MM.1S (cell line): ENCODE results near the gene TNIK.

Source experiments
- DNase-seq: peaks from one replicate; pipeline ENCODE4 v3.0.0-alpha.2; 2015
- H2AFZ ChIP-seq: fragments of 300-600 bp; sonication (generic); 2 replicates; pipeline ENCODE4 v1.6.0; 2016; ENCODE audit warnings: antibody characterized with exemption, low read length
- H3F3A ChIP-seq: fragments of 300-600 bp; sonication (generic); 2 replicates; pipeline ENCODE4 v1.6.1; 2016; ENCODE audit warnings: mild to moderate bottlenecking, antibody characterized with exemption, low read length, moderate library complexity, mixed read lengths; ENCODE audit not compliant: insufficient read depth
- H3K27ac ChIP-seq: fragments of 300-600 bp; sonication (generic); 2 replicates; pipeline ENCODE4 v1.5.1; 2016; ENCODE audit warnings: mild to moderate bottlenecking, low read length
- H3K27me3 ChIP-seq: fragments of 300-600 bp; sonication (generic); replicated peaks from 2 replicates; pipeline ENCODE4 v1.6.0; 2016; ENCODE audit warnings: low read length; ENCODE audit not compliant: insufficient read depth
- H3K36me3 ChIP-seq: fragments of 300-600 bp; sonication (generic); replicated peaks from 2 replicates; pipeline ENCODE4 v1.6.1; 2016; ENCODE audit warnings: mild to moderate bottlenecking, low read length, mixed read lengths; ENCODE audit not compliant: insufficient read depth
- H3K4me1 ChIP-seq: fragments of 300-600 bp; sonication (generic); 2 replicates; pipeline ENCODE4 v1.6.1; 2016; ENCODE audit warnings: low read length, mixed read lengths
- H3K4me2 ChIP-seq: fragments of 300-600 bp; sonication (generic); 2 replicates; pipeline ENCODE4 v1.6.0; 2016; ENCODE audit warnings: low read depth, low read length
- H3K4me3 ChIP-seq: fragments of 300-600 bp; sonication (generic); 2 replicates; pipeline ENCODE4 v1.5.1; 2016; ENCODE audit warnings: low read length, mixed read lengths
- H3K79me2 ChIP-seq: fragments of 300-600 bp; sonication (generic); 2 replicates; pipeline ENCODE4 v1.6.1; 2016; ENCODE audit warnings: mixed run types, low read length, mixed read lengths
- H3K9ac ChIP-seq: fragments of 300-600 bp; sonication (generic); 2 replicates; pipeline ENCODE4 v1.6.1; 2016; ENCODE audit warnings: low read length, mixed read lengths
- H3K9me2 ChIP-seq: fragments of 300-600 bp; sonication (generic); replicated peaks from 2 replicates; pipeline ENCODE4 v1.6.1; 2016; ENCODE audit warnings: mild to moderate bottlenecking, low read length, mixed read lengths; ENCODE audit not compliant: insufficient read depth
- H3K9me3 ChIP-seq: fragments of 300-600 bp; sonication (generic); replicated peaks from 2 replicates; pipeline ENCODE4 v1.6.1; 2016; ENCODE audit warnings: mild to moderate bottlenecking, low read length, mixed read lengths; ENCODE audit not compliant: insufficient read depth
- H4K20me1 ChIP-seq: fragments of 300-600 bp; sonication (generic); 2 replicates; pipeline ENCODE4 v1.6.1; 2016; ENCODE audit warnings: mild to moderate bottlenecking, low read length, moderate library complexity, mixed read lengths; ENCODE audit not compliant: insufficient read depth
- CTCF ChIP-seq: fragments of 300-600 bp; sonication (generic); IDR thresholded peaks from 2 replicates; pipeline ENCODE4 v1.5.1; 2016; ENCODE audit warnings: antibody characterized with exemption, low read length, mixed read lengths
- EZH2 ChIP-seq: fragments of 300-600 bp; sonication (generic); optimal IDR thresholded peaks from 2 replicates; pipeline ENCODE3; 2017; ENCODE audit warnings: low read depth, mild to moderate bottlenecking, antibody characterized with exemption, low read length, mixed read lengths
- EZH2phosphoT487 ChIP-seq: fragments of 300-600 bp; sonication (generic); IDR thresholded peaks from 2 replicates; pipeline ENCODE4 v1.6.1; 2018; ENCODE audit warnings: antibody characterized with exemption, low read length

Gene TNIK

DNA sequence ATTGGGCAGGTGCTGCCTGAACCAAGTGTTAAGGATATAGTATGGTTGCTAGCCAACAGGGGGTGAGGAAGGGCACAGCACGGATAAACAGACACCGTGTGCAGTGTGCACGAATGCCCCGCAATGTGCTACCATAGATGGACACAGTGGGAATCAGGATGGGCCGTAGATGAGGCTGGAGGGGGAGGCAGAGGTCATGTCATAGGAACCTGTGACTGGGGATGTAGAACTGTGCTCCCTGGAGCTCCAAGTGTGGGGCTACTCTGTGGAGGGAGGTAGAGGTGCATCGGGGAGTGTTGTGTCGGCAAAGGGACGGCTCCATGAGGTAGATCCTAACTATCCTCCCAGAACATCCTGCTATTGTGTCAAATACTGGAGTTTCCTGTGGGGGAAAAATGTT, 102.5 kb downstream of the TNIK start:
- Histone ChIP-seq H3F3A (no peaks in the 10 kb centered on the region), H3K4me1 (no peaks in the 10 kb centered on the region), H3K9me3 (no peaks in the 10 kb centered on the region), H4K20me1 (no peaks in the 10 kb centered on the region), H3K79me2 (no peaks in the 10 kb centered on the region), H3K4me2 (no peak overlapping the region), H3K27ac (no peak overlapping the region), H2AFZ (no peak overlapping the region), H3K4me3 (no peak overlapping the region), H3K36me3 (no peaks in the 10 kb centered on the region), H3K9ac (no peak overlapping the region), H3K9me2 (no peaks in the 10 kb centered on the region), H3K27me3 (no peaks in the 10 kb centered on the region)
- no peak for DNase-seq
- TF ChIP-seq CTCF (no peak), EZH2phosphoT487 (no peak), EZH2 (no peak)

- H3K4me3 ChIP-seq: no peak overlapping the region
- DNase-seq: no peak
- TF ChIP-seq CTCF: no peak
- no peak for TF ChIP-seq EZH2phosphoT487
- no peak for TF ChIP-seq EZH2
- no peaks in the 10 kb centered on the region for H3K79me2 ChIP-seq
- H2AFZ ChIP-seq: no peak overlapping the region
- H3K9me3 ChIP-seq: no peaks in the 10 kb centered on the region
- no peaks in the 10 kb centered on the region for H3K9me2 ChIP-seq
- no peak overlapping the region for H3K9ac ChIP-seq
- no peak overlapping the region for H3K27ac ChIP-seq
- H3K4me2 ChIP-seq: no peak overlapping the region
- H3K36me3 ChIP-seq: no peaks in the 10 kb centered on the region
- H4K20me1 ChIP-seq: no peaks in the 10 kb centered on the region
- no peaks in the 10 kb centered on the region for H3K4me1 ChIP-seq
- H3F3A ChIP-seq: no peaks in the 10 kb centered on the region
- H3K27me3 ChIP-seq: no peaks in the 10 kb centered on the region
Measured at GRCh38 chr3:171356251-171356650, 104.0 kb downstream of the TNIK start.

GRCh38 chr3:171354706-171355582, 105.3 kb downstream of the TNIK start:
- TF ChIP-seq EZH2 (no peak), CTCF (no peak), EZH2phosphoT487 (no peak)
- H2AFZ ChIP-seq: no peak overlapping the region

More at GRCh38 chr3:171354706-171355582, 105.3 kb downstream of the TNIK start:
- Histone ChIP-seq H3K4me3 (no peak overlapping the region), H4K20me1 (no peaks in the 10 kb centered on the region), H3K9me3 (no peaks in the 10 kb centered on the region), H3K9ac (no peak overlapping the region), H3F3A (no peaks in the 10 kb centered on the region), H3K4me2 (no peak overlapping the region), H3K9me2 (no peaks in the 10 kb centered on the region), H3K27me3 (no peaks in the 10 kb centered on the region), H3K4me1 (no peaks in the 10 kb centered on the region), H3K36me3 (no peaks in the 10 kb centered on the region), H3K27ac (no peak overlapping the region), H3K79me2 (no peaks in the 10 kb centered on the region)
- no peak for DNase-seq
